NCI-H226 (cell line): ENCODE results near the gene NUDT16L1.

ENCODE experiments used
- DNase-seq: peaks from one replicate; pipeline ENCODE4 v3.0.0-alpha.2; 2015

Gene NUDT16L1

GRCh38 chr16:4693296-4693955, at the start of gene NUDT16L1:
NUDT16L1 (plus strand) TSS chr16:4693562; CDS start chr16:4693727, 165 bp downstream.
- peak; percentile 94 for DNase-seq

- no peak for DNase-seq
These were observed 46.4 kb upstream of the NUDT16L1 start for GRCh38 chr16:4646773-4647643.

GRCh38 chr16:4647644-4647980, 45.8 kb upstream of the NUDT16L1 start:
- DNase-seq = no peak

- no peak for DNase-seq
These were observed 44.4 kb upstream of the NUDT16L1 start for GRCh38 chr16:4648917-4649316.

GRCh38 chr16:4649744-4650442, 43.5 kb upstream of the NUDT16L1 start:
- no peak for DNase-seq

- peak; percentile 29 for DNase-seq
These were observed 42.8 kb upstream of the NUDT16L1 start for GRCh38 chr16:4650443-4651074.

- DNase-seq = no peak
These were observed 41.5 kb upstream of the NUDT16L1 start for GRCh38 chr16:4651827-4652226.

- no peak for DNase-seq
These were observed 40.8 kb upstream of the NUDT16L1 start for GRCh38 chr16:4652561-4652960.

GRCh38 chr16:4654011-4654963, 39.1 kb upstream of the NUDT16L1 start:
- no peak for DNase-seq

- DNase-seq = no peak
These were observed 38.3 kb upstream of the NUDT16L1 start for GRCh38 chr16:4654964-4655590.

GRCh38 chr16:4655801-4656200, 37.6 kb upstream of the NUDT16L1 start:
- no peak for DNase-seq

- no peak for DNase-seq
These were observed 37.1 kb upstream of the NUDT16L1 start for GRCh38 chr16:4656221-4656620.

GRCh38 chr16:4656695-4657686, 36.4 kb upstream of the NUDT16L1 start:
- DNase-seq = no peak

GRCh38 chr16:4659363-4660353, 33.7 kb upstream of the NUDT16L1 start:
- DNase-seq = no peak

- DNase-seq = peak; percentile 24
These were observed 32.8 kb upstream of the NUDT16L1 start for GRCh38 chr16:4660454-4661007.

- DNase-seq = no peak
These were observed 31.7 kb upstream of the NUDT16L1 start for GRCh38 chr16:4661661-4662060.

GRCh38 chr16:4663465-4663776, 29.9 kb upstream of the NUDT16L1 start:
- DNase-seq = no peak

- no peak for DNase-seq
These were observed 29.4 kb upstream of the NUDT16L1 start for GRCh38 chr16:4663777-4664465.
